GM20431 (cell line): ENCODE results near the gene FAM199X.
"Not testable (repeated sequence)": the region's sequence is repeated elsewhere in the genome, so short reads cannot be mapped to it uniquely, and the experiment has no call there.

Experiments used
- in situ Hi-C: fragments of 300-500 bp; cut with MseI, MboI; formaldehyde crosslinking; loops from one replicate; pipeline ENCODE4 v1.15.0; 2020; ENCODE audit warnings: low sequenced_read_pairs; ENCODE audit not compliant: unreplicated experiment

Gene FAM199X

GRCh38 chrX:104183685-104184084, 17.4 kb downstream of the FAM199X start:
- in situ Hi-C loops, result no loop called here

- in situ Hi-C loops, result no loop called here
Observed at GRCh38 chrX:104187931-104188330, 21.7 kb downstream of the FAM199X start.

GRCh38 chrX:104189837-104190236, 23.6 kb downstream of the FAM199X start:
- in situ Hi-C loops, result no loop called here

GRCh38 chrX:104193485-104193884, 27.2 kb downstream of the FAM199X start:
- in situ Hi-C loops, result no loop called here

- in situ Hi-C loops, result no loop called here
Observed at GRCh38 chrX:104195013-104195412, 28.8 kb downstream of the FAM199X start.

- in situ Hi-C loops, result no loop called here
Observed at GRCh38 chrX:104195489-104196084, 29.3 kb downstream of the FAM199X start.

GRCh38 chrX:104205548-104205947, 39.3 kb downstream of the FAM199X start:
- in situ Hi-C loops, result no loop called here

- in situ Hi-C loops, result no loop called here
Observed at GRCh38 chrX:104211187-104211586, 44.9 kb downstream of the FAM199X start.

GRCh38 chrX:104230060-104230459, 63.8 kb downstream of the FAM199X start:
- in situ Hi-C loops, result not testable (repeated sequence)
